Smooth muscle cell (in vitro differentiated cells): ENCODE data around the gene CAPN10. TPM values are rescaled to one million over a fixed set of nuclear protein-coding genes. Genes with fewer than 3 reads are reported as not detected.

Source experiments
- DNase-seq: peaks from one replicate; lab custom pipeline; 2025; ENCODE audit not compliant: unreplicated experiment; lab: John Stamatoyannopoulos, UW
- H2AFZ ChIP-seq: fragments of 200-600 bp; sonication (generic); 2 replicates; pipeline ENCODE4 v1.6.0; 2016; ENCODE audit warnings: antibody characterized with exemption, low read depth, mild to moderate bottlenecking
- H3F3A ChIP-seq: fragments of 200-600 bp; sonication (generic); 2 replicates; pipeline ENCODE4 v1.6.0; 2017; ENCODE audit warnings: antibody characterized with exemption, low read depth
- H3K27ac ChIP-seq: fragments of 200-600 bp; sonication (generic); 2 replicates; pipeline ENCODE4 v1.5.1; 2016; ENCODE audit warnings: low read depth, mild to moderate bottlenecking
- H3K27me3 ChIP-seq: fragments of 200-600 bp; sonication (generic); 2 replicates; pipeline ENCODE4 v1.6.1; 2016; ENCODE audit warnings: low read depth, mild to moderate bottlenecking
- H3K36me3 ChIP-seq: fragments of 200-600 bp; sonication (generic); 2 replicates; pipeline ENCODE4 v1.5.1; 2016; ENCODE audit warnings: low read depth
- H3K4me1 ChIP-seq: fragments of 200-600 bp; sonication (generic); 2 replicates; pipeline ENCODE4 v1.5.1; 2016; ENCODE audit warnings: low read depth
- H3K4me2 ChIP-seq: fragments of 200-600 bp; sonication (generic); 2 replicates; pipeline ENCODE4 v1.6.0; 2016; ENCODE audit warnings: mild to moderate bottlenecking
- H3K4me3 ChIP-seq: fragments of 200-600 bp; sonication (generic); 2 replicates; pipeline ENCODE4 v1.5.1; 2016; ENCODE audit warnings: mild to moderate bottlenecking
- H3K79me2 ChIP-seq: fragments of 200-600 bp; sonication (generic); 2 replicates; pipeline ENCODE4 v1.6.0; 2016; ENCODE audit warnings: low read depth, mild to moderate bottlenecking
- H3K9ac ChIP-seq: fragments of 200-600 bp; sonication (generic); 2 replicates; pipeline ENCODE4 v1.6.0; 2016; ENCODE audit warnings: low read depth
- H3K9me3 ChIP-seq: fragments of 200-600 bp; sonication (generic); replicated peaks from 2 replicates; pipeline ENCODE4 v1.5.1; 2016; ENCODE audit warnings: low read depth
- H4K20me1 ChIP-seq: fragments of 200-600 bp; sonication (generic); 2 replicates; pipeline ENCODE4 v1.6.0; 2016; ENCODE audit warnings: low read depth
- WGBS: methylation state at CpG from one replicate; pipeline ENCODE4 v1.1.7; 2016; ENCODE audit warnings: low lambda C conversion rate; 5-methylcytosine and 5-hydroxymethylcytosine counted together
- polyA plus RNA-seq: library from polyadenylated mRNA; unstranded; fragments of >200 nt; fragmentation: Nextera tagmentation; extraction: Ambion mirVana; gene quantifications from 2 replicates; pipeline ENCODE4 v1.2.1, GENCODE V29; 2016
- total RNA-seq: library from RNA; depleted of rRNA; stranded (reverse); fragments of >200 nt; gene quantifications from 2 replicates; pipeline ENCODE4 v1.2.3, GENCODE V29; 2014
- TF ChIP-seq, protein P1 (sequence below): fragments of 200-600 bp; sonication (generic); IDR thresholded peaks from 2 replicates; pipeline ENCODE4 v1.5.1; 2017; ENCODE audit warnings: borderline replicate concordance, mild to moderate bottlenecking, antibody characterized with exemption; ENCODE audit not compliant: insufficient read depth, poor library complexity, severe bottlenecking

Gene CAPN10
- total and polyA plus RNA-seq, 2 experiments from 2014 or later = 6.6 to 17.0 TPM

DNA sequence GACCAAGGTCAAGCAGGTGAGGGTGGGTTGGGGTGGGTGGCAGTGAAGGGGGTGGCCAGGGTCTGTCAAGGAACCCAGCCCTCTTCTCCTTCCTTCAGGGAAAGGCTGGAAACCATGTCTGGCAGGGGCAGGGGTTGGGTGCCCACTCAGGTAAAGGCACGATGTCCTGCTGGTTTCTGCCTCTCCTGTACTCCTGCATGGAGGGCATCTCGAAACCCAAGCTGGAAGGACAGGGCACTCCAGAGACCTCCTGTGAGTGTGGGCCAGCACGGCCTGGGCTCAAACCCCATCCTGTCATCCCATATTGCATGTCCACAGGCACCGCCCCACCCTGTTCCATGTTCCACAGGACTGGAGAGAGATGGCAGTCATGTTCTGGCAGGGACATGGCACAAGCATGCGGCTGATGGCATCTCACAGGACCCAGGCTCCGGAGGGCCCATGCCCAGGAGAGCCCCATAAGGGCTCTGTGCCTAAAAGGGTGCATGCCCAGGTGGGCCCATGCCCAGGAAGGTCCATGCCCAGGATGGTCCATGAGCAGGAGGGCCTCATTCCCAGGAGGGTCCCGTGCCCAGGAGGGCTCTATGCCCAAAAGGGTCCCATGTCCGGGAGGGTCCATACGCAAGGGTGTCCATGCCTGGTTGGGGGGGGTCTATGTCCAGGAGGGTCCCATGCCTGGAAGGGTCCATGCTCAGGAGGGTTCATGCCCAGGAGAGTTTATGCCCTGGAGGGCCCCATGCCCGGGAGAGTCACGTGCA, 45.2 kb downstream of the CAPN10 start:
- 82% methylated on average over 10 of the region's 11 CpGs for WGBS
- no peak overlapping the region for H3K4me3 ChIP-seq
- H3K79me2 ChIP-seq = no peaks in the 10 kb centered on the region
- no peaks in the 10 kb centered on the region for H3K36me3 ChIP-seq
- H3K4me1 ChIP-seq = no peaks in the 10 kb centered on the region
- TF ChIP-seq, protein P1, sequence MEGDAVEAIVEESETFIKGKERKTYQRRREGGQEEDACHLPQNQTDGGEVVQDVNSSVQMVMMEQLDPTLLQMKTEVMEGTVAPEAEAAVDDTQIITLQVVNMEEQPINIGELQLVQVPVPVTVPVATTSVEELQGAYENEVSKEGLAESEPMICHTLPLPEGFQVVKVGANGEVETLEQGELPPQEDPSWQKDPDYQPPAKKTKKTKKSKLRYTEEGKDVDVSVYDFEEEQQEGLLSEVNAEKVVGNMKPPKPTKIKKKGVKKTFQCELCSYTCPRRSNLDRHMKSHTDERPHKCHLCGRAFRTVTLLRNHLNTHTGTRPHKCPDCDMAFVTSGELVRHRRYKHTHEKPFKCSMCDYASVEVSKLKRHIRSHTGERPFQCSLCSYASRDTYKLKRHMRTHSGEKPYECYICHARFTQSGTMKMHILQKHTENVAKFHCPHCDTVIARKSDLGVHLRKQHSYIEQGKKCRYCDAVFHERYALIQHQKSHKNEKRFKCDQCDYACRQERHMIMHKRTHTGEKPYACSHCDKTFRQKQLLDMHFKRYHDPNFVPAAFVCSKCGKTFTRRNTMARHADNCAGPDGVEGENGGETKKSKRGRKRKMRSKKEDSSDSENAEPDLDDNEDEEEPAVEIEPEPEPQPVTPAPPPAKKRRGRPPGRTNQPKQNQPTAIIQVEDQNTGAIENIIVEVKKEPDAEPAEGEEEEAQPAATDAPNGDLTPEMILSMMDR = no peak
- H3K27ac ChIP-seq = no peak overlapping the region
- no peak overlapping the region for H3K9ac ChIP-seq
- H3F3A ChIP-seq = no peaks in the 10 kb centered on the region
- no peaks in the 10 kb centered on the region for H3K9me3 ChIP-seq
- no peaks in the 10 kb centered on the region for H4K20me1 ChIP-seq
- H2AFZ ChIP-seq = no peak overlapping the region
- H3K4me2 ChIP-seq = no peak overlapping the region
- no peaks in the 10 kb centered on the region for H3K27me3 ChIP-seq
- no peak for DNase-seq

DNA sequence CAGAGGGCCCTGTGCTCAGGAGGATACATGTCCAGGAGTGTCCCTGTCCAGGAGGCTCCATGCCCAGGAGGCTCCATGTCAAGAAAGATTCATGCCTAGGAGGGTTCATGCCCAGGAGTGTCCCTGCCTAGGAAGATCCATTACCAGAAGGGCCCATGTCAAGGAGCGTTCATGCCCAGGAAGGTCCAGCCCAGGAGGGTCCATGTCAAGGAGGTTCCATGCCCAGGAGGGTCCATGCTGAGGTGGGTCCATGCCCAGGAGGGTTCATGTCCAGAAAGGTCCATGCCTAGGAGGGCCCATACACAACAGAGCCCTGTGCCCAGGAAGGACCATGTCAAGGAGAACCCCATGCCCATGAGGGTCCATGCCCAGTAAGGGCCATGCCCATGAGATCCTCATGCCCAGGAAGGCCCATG, 45.8 kb downstream of the CAPN10 start:
- no peaks in the 10 kb centered on the region for H3F3A ChIP-seq
- H3K4me3 ChIP-seq = no peak overlapping the region
- H3K9me3 ChIP-seq = no peaks in the 10 kb centered on the region
- no peaks in the 10 kb centered on the region for H3K36me3 ChIP-seq
- H3K4me2 ChIP-seq = no peak overlapping the region
- TF ChIP-seq, protein P1 = no peak
- no peak overlapping the region for H2AFZ ChIP-seq
- WGBS = 94% methylated on average over 1 of the region's 1 CpG
- no peaks in the 10 kb centered on the region for H3K4me1 ChIP-seq
- no peaks in the 10 kb centered on the region for H4K20me1 ChIP-seq
- H3K27ac ChIP-seq = no peak overlapping the region
- no peak for DNase-seq
- H3K27me3 ChIP-seq = no peaks in the 10 kb centered on the region
- H3K9ac ChIP-seq = no peak overlapping the region
- no peaks in the 10 kb centered on the region for H3K79me2 ChIP-seq

DNA sequence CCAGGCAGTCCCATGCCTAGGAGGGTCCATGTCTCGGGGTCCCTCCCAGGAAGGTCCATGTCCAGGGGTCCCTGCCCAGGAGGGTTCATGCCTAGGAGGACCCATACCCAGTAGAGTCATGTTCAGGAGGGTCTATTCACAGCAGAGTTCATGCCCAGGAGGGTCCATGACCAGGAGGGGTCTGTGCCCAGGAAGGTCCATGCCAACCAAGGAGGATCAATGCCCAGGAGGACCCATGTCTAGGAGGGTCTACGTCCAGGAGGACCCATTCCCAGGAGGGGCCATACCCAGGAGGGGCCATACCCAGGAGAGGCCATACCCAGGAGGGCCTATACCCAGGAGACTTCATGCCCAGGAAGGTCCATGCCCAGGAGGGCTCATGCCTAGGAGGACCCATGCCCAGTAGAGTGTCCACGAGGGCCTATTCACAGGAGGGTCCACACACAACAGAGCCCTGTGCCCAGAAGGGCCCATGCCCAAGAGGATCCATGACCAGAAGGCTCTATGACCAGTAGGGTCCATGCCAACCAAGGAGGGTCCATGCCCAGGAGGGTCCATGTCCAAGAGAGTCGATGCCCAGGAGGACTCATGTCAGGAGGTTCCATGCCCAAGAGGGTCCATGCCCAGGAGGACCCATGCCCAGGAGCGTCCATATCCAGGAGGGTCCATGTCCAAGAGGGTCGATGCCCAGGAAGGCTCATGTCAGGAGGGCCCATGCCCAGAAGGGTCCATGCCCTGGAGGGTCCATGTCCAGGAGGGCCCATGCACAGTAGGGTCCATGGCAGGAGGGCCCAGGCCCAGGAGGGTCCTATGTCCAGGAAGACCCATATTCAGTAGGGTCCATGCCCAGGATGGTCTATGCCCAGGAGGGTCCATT, 48.8 kb downstream of the CAPN10 start:
- H3K9ac ChIP-seq = no peak overlapping the region
- H3K79me2 ChIP-seq = no peaks in the 10 kb centered on the region
- no peak for DNase-seq
- no peaks in the 10 kb centered on the region for H4K20me1 ChIP-seq
- 88% methylated on average over 6 of the region's 6 CpGs for WGBS
- TF ChIP-seq, protein P1 = no peak
- H3K36me3 ChIP-seq = no peaks in the 10 kb centered on the region
- no peaks in the 10 kb centered on the region for H3F3A ChIP-seq
- H3K9me3 ChIP-seq = no peaks in the 10 kb centered on the region
- H3K4me1 ChIP-seq = no peaks in the 10 kb centered on the region
- no peak overlapping the region for H3K4me2 ChIP-seq
- H3K27me3 ChIP-seq = no peaks in the 10 kb centered on the region
- no peak overlapping the region for H3K27ac ChIP-seq
- no peak overlapping the region for H3K4me3 ChIP-seq
- no peak overlapping the region for H2AFZ ChIP-seq
